ENCODE measurements around the gene ZC3H14. TPM values are rescaled to one million over a fixed set of nuclear protein-coding genes. Genes with fewer than 3 reads are reported as not detected.

The ZC3H14 gene
- total RNA-seq, 1 donor from 2014 or later: 85.0 TPM

GRCh38 chr14:88668448-88669116 is 105.7 kb downstream of the ZC3H14 start:
- Mint-ChIP-seq H3K9me3 (peaks cover 21% of the 10 kb centered on the region), H3K27ac (no peak overlapping the region), H3K27me3 (ENCODE audit: low read depth) (no peaks in the 10 kb centered on the region), H3K36me3 (peaks cover 6% of the 10 kb centered on the region), H3K4me1 (no peaks in the 10 kb centered on the region), H3K4me3 (no peak overlapping the region)
- DNase-seq (ENCODE audit: low spot score in 2 of 2, unreplicated experiment in 2 of 2): no peak
- no peak for TF ChIP-seq CTCF (IDR thresholded peaks at IDR 0.05; ENCODE audit: unreplicated experiment)

GRCh38 chr14:88669346-88669745 is 106.5 kb downstream of the ZC3H14 start:
- Mint-ChIP-seq H3K27ac (no peak overlapping the region), H3K36me3 (peaks cover 6% of the 10 kb centered on the region), H3K27me3 (ENCODE audit: low read depth) (no peaks in the 10 kb centered on the region), H3K4me3 (no peak overlapping the region), H3K9me3 (peaks cover 21% of the 10 kb centered on the region), H3K4me1 (no peaks in the 10 kb centered on the region)
- no peak for DNase-seq (ENCODE audit: low spot score in 2 of 2, unreplicated experiment in 2 of 2)
- no peak for TF ChIP-seq CTCF (IDR thresholded peaks at IDR 0.05; ENCODE audit: unreplicated experiment)

Other genes with a start within 250 kb of the ZC3H14 start
- not detected in 3 replicates for gene KCNK10, start 239.8 kb upstream of the ZC3H14 start, total RNA-seq
- gene SPATA7, start 177.4 kb upstream of the ZC3H14 start, total RNA-seq: 17.7 to 19.1 TPM (median 17.9 TPM) in 3 replicates
- gene PTPN21, start 8.0 kb upstream of the ZC3H14 start, total RNA-seq: 31.3 to 34.0 TPM (median 31.5 TPM) in 3 replicates
- gene EML5, start 229.9 kb downstream of the ZC3H14 start, total RNA-seq: 1.6 to 2.6 TPM (median 2.0 TPM) in 3 replicates